Measurements from ENCODE around the gene SLC47A1. TPM values are rescaled to one million over a fixed set of nuclear protein-coding genes. Genes with fewer than 3 reads are reported as not detected.

The SLC47A1 gene
- total and polyA plus RNA-seq, 9 of the 15 experiments (the other 6 are each of a cell fraction or from before 2014, with no cell fraction given) = not detected

- TF ChIP-seq ZNF592 (IDR thresholded peaks at IDR 0.05) (peak; percentile 55; the same call in 1 of the 2 replicates), CTCFL (IDR thresholded peaks at IDR 0.05; ENCODE audit: borderline replicate concordance, insufficient read depth, low read depth, low read length, poor library complexity, severe bottlenecking) (no peak), THRAP3 (IDR thresholded peaks at IDR 0.05; ENCODE audit: borderline replicate concordance) (no peak), PTBP1 (IDR thresholded peaks at IDR 0.05; ENCODE audit: low read depth, low read length) (no peak), ILK (tag; IDR thresholded peaks at IDR 0.05; ENCODE audit: borderline replicate concordance, low read depth) (no peak), GTF3C2 (IDR thresholded peaks at IDR 0.05; ENCODE audit: borderline replicate concordance, extremely low read depth, insufficient read length) (no peak), POLR2H (tag; IDR thresholded peaks at IDR 0.05; ENCODE audit: low read depth) (peak; percentile 99), E2F6 (IDR thresholded peaks at IDR 0.05; ENCODE audit: borderline replicate concordance in 1 of 2, extremely low read depth in 1 of 2, insufficient read depth in 1 of 2, insufficient read length in 1 of 2, low read depth in 1 of 2, low read length in 1 of 2, poor library complexity in 1 of 2, severe bottlenecking in 1 of 2) (peak in 1 of 2 experiments; percentile 21), SAP30 (IDR thresholded peaks at IDR 0.05; ENCODE audit: borderline replicate concordance, insufficient read depth, low read depth, low read length, poor library complexity, severe bottlenecking) (no peak), ARHGAP35 (IDR thresholded peaks at IDR 0.05; ENCODE audit: partially characterized antibody) (no peak), PPARD (CRISPR knock-in tag; IDR thresholded peaks at IDR 0.05) (no peak), KLF16 (IDR thresholded peaks at IDR 0.05) (no peak)
Measured at GRCh38 chr17:19507775-19508576, 25.7 kb upstream of the SLC47A1 start (continued).

Measured in K562 (cell line).